ENCODE data around the gene RSBN1L. TPM values are rescaled to one million over a fixed set of nuclear protein-coding genes. Genes with fewer than 3 reads are reported as not detected.
"Not testable (repeated sequence)": the region's sequence is repeated elsewhere in the genome, so short reads cannot be mapped to it uniquely, and the experiment has no call there.

The RSBN1L gene
- 23.7 TPM for total RNA-seq

DNA sequence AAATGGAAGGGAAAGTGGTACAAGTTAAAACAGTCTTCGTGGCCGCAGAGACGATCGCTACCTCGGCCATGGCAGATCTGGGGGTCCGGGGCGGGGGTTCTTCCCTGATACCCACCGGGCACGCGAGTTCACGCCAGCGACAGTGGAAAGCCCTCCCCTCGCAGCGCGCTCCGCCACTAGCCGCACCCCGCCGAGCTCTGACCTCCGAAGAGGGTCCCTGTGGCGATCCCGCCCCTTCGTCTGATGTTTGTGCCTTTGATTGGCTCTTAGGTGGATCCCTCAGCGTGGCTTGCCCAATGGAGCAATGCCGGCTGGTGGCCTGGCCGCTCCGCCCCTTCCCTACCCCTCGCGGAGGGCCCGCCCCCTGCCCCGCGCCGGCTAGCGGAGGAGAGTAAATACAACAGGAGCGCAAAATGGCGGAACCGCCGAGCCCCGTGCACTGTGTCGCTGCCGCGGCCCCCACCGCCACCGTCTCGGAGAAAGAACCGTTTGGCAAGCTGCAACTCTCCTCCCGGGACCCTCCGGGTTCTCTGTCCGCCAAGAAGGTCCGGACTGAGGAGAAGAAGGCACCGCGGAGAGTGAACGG is at the start of gene RSBN1L:
Gene RSBN1L (plus strand): TSS at position 403 of the 586 bp plus-strand sequence. CDS start 11 bp downstream, at position 414.
- DNase-seq (ENCODE audit: low spot score) = peak; percentile 98
- ATAC-seq = peak; percentile 99
- intact Hi-C loops (cut with DNase I) = no loop called here

DNA sequence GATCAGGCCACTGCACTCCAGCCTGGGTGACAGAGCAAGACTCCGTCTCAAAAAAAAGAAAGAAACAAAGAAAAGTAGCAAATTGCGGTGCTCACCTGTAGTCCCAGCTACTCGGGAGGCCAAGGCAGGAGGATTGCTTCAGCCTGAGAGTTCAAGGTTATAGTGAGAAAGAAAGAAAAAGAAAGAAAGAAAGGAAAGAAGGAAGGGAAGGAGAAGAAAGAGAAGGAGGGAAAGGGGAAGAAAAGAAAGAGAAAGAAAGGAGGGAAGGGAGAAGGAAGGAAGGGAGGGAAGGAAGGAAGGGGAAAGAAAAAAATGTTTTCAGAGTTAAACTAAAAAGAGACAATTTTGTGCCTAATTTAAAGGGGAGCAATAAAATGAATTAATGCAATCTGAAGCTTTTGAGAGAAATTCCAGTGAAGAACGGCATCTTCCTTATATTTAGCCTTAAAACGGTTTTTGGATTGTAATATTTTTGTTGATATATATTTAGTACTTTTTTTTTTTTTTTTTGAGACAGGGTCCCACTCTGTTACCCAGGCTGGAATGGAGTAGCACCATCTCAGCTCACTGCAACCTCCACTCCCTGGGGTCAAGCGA is 47.4 kb upstream of the RSBN1L start:
- ATAC-seq (no peak), DNase-seq (ENCODE audit: low spot score) (no peak)
- intact Hi-C loops (cut with DNase I) = no loop called here

DNA sequence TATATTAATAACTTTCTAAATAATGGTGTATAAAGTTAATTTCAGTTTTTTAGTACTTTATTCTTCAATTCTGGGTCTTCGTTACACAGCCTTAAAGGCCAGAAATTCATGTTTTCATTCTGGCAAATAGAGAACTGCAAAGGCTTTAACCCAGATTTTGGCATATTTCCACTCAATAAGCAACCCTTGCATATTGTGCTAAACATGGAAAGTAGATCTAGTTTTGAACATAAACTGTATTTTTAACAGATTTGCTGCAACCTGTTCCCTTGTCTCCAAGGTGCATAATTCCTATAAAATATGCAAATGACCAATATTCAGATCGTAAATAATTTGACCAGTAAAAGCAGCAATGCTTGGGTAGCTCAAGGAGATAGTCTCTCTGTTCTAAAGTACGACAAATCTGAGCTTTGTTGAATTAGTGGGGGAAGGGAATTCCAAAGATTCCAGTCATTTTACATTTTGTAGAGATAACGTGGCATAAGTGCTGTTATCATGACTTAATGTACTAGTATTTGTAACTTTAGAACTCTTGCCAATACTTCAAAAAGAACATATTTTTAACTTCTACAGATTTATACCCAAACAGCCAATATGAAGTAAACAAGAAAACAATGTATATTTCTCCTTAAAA is 46.4 kb upstream of the RSBN1L start:
- ATAC-seq (no peak), DNase-seq (ENCODE audit: low spot score) (no peak)
- intact Hi-C loops (cut with DNase I) = loop anchor here (10.0 kb wide), 1 partner anchor 105 kb away; no protein-coding TSS in a partner anchor

DNA sequence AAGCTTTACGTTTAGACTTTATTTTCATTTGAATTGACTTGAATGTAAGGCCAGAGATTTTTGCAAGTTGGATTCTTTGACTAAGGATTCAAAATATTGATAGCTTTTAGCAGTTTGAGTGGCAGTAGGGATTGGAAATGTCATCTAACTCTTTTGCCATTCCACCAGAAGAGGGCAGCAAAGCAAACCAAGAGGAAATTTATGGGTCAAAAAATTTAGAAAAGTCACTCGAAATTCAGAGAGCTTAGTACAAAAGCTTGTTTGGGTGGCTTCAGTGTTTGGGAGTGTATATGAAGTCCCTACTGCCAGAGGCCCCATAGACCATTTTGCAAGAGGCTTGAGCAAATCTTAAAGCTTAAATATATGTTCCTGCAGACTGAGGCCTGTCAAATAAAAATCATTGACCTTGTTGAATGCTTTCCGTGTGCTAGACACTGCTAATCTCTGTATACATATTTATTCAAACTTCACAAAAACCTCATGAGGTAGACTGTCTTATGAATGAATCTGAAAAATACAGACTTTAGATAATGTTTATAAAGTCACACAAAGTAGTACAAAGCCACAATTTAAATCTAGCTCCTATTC is 44.6 kb upstream of the RSBN1L start:
- intact Hi-C loops (cut with DNase I) = loop anchor here (10.0 kb wide), 1 partner anchor 103 kb away; no protein-coding TSS in a partner anchor

DNA sequence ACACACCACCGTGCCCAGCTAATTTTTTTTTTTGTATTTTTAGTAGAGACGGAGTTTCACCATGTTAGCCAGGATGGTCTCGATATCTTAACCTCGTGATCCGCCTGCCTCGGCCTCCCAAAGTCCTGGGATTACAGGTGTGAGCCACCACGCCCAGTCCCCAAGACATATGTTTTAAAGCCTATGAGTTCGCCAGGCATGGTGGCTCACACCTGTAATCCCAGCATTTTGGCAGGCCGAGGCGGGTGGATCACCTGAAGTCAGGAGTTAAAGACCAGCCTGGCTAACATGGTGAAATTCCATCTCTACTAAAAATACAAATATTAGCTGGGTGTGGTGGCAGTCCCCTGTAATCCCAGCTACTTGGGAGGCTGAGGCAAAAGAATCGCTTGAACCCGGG is 43.4 kb upstream of the RSBN1L start:
- intact Hi-C loops (cut with DNase I) = loop anchor here (10.0 kb wide), 1 partner anchor 102 kb away; no protein-coding TSS in a partner anchor
- ATAC-seq; DNase-seq (ENCODE audit: low spot score): not testable (repeated sequence)

More for the DNA sequence above, 44.6 kb upstream of the RSBN1L start:
- ATAC-seq (peak; percentile 48), DNase-seq (ENCODE audit: low spot score) (no peak)

DNA sequence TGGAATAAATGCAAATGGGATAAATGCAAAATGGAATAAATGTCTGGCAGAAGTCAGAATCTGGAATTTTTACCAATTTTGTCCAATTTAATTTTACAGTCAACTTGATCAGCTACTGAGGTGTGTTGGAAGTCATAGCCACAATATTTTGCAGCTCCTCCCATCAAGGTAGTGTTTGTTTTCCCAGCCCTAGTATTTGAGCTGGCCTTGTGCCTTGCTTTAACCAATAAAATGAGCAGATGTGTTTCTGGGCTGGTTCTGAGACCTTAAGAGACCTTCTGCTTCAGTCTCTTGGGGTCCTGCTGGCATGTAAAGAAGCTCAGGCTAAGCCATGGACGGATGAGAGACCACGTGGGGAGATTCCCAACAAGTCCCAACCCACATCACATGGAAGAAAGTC is 42.7 kb upstream of the RSBN1L start:
- intact Hi-C loops (cut with DNase I) = loop anchor here (10.0 kb wide), 1 partner anchor 101 kb away; no protein-coding TSS in a partner anchor
- ATAC-seq (peak; percentile 24), DNase-seq (ENCODE audit: low spot score) (no peak)

DNA sequence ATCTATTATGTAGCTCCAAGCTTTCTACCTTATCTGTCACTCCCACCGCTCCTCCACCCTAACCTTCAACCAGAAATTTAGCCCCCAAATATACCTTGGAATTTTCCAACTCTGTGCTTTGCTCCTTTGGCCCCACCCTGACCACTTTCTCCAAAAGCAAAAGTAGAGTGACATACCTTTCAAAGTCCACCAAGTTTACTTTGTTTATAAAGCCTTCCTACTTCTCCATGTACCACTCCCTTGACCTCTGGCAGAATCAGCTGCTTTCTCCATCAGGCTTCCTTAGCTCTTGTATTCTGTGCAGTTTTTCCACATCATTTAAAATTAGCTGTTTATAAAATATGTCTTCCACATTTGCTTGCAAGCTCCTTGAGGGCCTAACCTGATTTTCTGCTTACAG is 40.9 kb upstream of the RSBN1L start:
- DNase-seq (ENCODE audit: low spot score) (no peak), ATAC-seq (no peak)
- intact Hi-C loops (cut with DNase I) = loop anchor here (10.0 kb wide), 1 partner anchor 99 kb away; no protein-coding TSS in a partner anchor

DNA sequence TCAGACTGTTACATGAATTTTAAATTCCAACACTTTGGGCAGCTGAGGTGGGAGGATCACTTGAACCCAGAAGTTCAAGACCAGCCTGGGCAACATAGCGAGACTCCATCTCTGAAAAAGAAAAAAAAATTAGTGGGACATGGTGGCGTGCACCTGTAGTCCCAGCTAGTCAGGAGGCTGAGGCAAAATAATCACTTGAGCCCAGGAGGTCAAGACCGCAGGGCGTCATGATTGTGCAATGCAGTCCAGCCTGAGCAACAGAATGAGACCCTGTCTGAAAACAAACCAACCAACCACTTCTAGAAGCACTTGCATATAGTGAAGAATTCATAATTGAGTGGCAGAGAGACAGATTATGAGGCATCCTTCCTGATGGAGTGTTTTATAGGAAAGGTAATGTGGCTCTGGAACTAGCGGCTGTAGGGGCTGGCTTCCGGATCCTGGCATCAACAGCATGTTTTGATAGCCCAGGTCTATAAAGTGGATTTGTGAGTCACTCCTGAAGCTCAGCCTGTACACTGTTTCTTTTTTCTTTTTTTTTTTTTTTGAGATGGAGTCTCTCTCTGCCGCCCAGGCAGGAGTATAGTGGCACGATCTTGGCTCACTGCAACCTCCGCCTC is 40.3 kb upstream of the RSBN1L start:
- ATAC-seq = no peak
- intact Hi-C loops (cut with DNase I) = loop anchor here (10.0 kb wide), 1 partner anchor 99 kb away; no protein-coding TSS in a partner anchor
- DNase-seq (ENCODE audit: low spot score) = no peak

DNA sequence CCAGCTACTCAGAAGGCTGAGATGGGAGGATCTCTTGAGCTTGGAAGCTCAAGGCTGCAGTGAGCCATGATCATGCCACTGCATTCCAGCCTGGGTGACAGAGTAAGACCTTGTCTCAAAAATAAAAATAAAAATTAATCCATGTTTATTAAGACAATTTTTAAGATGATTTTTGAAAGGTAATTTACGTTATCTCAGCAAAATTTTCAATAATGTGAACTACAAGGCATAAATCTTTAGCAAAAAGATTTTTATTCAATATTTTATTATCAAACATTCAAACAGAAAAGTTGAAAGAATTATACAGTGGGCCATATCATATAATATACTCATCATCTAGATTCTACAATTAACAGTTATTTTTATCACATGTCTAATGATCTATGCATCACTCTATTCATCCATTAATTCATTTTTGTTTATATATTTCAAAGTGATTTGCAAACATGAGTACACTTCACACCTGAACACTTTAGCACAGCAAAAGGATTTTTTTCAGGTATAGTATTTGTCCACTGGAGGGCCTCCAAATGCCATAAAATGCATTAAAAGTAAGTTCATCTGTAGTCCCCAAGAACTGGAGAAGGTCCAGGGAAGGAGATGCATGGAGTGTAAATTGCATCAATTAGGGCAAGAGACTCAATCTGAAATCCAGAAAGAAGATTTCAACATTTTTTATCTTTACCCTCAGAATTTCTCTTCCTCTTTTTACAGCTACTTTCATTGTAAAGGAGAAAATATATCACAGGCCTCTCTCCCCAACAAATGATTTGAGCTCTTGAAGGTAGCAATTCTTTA is 38.6 kb upstream of the RSBN1L start:
- intact Hi-C loops (cut with DNase I) = loop anchor here (10.0 kb wide), 1 partner anchor 97 kb away; no protein-coding TSS in a partner anchor
- DNase-seq (ENCODE audit: low spot score) (no peak), ATAC-seq (no peak)

DNA sequence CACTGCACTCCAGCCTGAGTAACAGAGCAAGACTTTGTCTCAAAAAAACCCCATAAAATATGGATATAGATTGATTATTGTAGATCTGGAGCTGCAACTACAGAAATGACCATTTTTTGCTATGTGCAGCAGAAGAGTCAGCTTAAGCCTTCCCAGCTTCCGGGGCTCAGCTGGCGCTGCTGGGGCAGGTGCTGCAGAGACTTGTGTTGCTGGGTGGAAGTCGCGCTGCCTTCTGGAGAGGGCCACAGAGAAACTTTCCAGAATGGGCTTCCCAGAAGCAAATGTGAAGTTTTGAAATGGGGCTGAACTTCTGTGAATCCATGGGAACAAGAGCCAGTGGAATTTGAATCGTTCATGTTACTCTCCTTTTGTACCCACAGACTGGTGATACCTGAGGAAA is 37.3 kb upstream of the RSBN1L start:
- intact Hi-C loops (cut with DNase I) = loop anchor here (10.0 kb wide), 1 partner anchor 96 kb away; no protein-coding TSS in a partner anchor
- ATAC-seq (no peak), DNase-seq (ENCODE audit: low spot score) (no peak)

DNA sequence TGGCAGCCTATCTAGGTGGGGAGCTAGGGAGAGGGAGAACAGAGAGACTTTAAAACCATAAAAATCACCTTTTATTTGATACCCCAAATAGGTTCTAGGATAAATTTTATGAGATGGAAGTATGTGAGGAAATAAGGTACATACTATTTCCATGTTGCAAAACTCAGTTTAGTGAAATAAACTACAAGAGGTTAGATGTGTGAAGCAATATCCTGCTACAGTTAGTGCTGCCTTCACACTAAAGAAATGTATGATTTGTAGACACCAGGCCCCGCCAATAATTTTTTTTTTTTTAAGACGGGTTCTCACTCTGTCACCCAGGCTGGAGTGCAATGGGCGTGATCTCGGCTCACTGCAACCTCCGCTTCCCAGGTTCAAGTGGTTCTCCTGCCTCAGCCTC is 34.4 kb upstream of the RSBN1L start:
- intact Hi-C loops (cut with DNase I) = no loop called here
- ATAC-seq = no peak
- DNase-seq (ENCODE audit: low spot score) = no peak

DNA sequence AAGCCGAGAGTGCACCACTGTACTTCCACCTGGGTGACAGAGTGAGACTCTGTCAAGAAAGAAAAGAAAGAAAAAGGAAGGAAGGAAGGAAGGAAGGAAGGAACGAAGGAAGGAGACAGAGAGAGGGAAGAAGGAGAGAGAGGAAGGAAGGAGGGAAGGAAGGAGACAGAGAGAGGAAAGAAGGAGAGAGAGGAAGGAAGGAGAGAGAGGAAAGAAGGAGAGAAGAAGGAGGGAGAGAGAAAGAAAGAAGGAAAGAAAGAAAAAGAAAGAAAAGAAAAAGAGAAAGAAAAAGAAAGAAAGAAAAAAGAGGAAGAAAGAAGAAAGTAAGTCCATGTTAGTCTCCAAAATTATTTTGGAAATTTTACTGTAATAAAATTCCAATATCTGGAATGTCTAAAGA is 33.4 kb upstream of the RSBN1L start:
- intact Hi-C loops (cut with DNase I) = no loop called here
- ATAC-seq (no peak), DNase-seq (ENCODE audit: low spot score) (no peak)

DNA sequence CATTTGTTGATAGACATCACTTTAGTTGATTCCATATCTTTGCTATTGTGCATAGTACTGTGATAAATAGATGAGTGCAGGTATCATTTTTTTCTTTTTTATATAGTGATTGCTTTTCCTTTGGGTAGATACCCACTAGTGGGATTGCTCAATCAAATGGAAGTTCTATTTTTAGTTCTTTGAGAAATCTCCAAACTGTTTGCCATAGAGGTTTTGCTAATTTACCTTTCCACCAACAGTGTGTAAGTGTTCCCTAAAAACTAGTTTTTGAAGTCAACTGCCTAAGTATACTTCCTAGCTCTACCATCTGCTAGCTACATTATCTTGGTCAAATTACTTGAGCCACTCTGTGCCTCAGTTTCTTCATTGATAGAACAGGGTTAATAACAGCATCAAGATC is 31.5 kb upstream of the RSBN1L start:
- intact Hi-C loops (cut with DNase I) = no loop called here

DNA sequence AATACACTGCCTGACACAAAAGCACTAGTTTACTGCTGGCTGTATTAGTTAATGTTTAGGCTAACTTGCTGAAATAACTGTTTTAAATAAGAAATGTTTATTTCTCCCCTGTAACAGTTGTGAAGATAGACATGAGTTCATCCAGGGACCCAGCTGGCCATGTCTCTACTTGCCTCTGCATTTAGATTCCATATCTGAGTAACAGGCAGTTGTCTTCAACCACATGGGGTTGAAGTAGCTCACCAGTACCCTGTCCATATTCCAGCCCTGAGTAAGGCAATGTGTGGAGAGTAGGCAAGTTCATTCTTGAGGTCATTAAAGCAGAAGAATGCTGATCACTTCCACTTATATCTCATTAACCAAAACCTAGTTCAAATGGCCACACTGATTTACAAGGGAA is 31.1 kb upstream of the RSBN1L start:
- DNase-seq (ENCODE audit: low spot score) (no peak), ATAC-seq (no peak)
- intact Hi-C loops (cut with DNase I) = no loop called here

More for the DNA sequence above, 31.5 kb upstream of the RSBN1L start:
- no peak for ATAC-seq
- DNase-seq (ENCODE audit: low spot score) = no peak

DNA sequence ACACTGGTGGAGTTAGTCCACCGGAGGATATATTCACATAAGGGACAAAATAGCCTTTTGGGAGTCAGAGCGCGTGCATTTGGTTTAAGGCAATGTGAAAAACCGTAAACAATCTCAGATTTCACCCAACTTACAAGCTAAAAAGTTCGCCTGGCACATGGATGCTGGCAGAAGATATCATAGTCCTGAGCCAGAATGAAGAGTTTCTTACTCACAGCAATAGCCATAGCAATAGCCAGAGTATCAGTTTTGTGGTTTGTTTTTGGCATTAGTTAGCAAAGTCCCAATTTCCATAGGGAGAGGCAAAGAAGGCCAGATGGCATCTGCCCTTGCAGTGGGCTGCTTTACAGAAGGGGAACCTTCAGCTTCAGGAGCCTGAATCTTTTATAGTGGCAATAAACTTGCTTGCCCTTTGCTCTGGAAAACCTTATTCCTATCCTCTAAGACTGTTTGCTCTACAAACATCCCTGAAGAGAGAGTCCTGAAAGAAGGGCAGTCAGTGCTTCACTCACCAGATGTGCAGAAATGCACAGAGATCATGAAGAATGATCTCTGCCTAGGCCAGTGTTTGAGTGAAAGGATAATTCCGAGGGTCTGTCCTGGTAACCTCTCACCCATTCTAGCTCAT is 28.7 kb upstream of the RSBN1L start:
- DNase-seq (ENCODE audit: low spot score) = no peak
- ATAC-seq = peak; percentile 58
- intact Hi-C loops (cut with DNase I) = no loop called here

DNA sequence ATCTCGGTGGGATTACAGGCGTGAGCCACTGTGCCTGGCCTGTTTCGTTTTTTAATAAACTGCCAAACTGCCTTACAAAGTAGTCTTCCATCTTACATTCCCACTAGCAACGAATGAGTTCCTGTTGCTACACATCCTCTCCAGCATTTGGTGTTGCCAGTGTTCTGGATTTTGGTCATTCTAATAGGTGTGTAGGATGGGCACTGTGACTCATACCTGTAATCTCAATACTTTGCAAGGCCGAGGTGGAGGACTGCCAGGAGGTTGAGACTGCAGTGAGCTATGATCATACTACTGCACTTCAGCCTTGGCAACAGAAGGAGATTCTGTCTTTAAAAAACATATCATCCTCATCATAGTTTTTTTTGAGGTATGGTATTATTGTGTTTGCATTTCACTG is 21.4 kb upstream of the RSBN1L start:
- ATAC-seq (no peak), DNase-seq (ENCODE audit: low spot score) (no peak)
- intact Hi-C loops (cut with DNase I) = no loop called here

DNA sequence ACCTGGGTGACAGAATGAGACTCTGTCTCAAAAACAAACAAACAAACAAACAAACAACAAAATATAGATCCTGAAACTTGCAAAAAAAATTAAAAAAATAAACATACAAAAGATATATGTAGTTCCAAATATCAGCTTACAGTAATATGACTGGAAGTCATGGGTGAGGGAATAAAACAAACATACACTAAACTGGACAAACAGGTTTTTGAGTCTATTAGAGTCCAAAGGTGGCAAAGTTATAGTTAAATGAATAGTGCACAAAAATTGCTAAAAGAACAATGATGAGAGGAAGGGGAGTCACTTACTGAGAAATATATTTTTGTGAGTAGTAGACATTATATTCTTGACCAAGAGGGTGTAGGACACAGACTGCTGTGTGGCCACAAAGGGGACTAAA is 16.7 kb upstream of the RSBN1L start:
- DNase-seq (ENCODE audit: low spot score) (no peak), ATAC-seq (no peak)
- intact Hi-C loops (cut with DNase I) = no loop called here

DNA sequence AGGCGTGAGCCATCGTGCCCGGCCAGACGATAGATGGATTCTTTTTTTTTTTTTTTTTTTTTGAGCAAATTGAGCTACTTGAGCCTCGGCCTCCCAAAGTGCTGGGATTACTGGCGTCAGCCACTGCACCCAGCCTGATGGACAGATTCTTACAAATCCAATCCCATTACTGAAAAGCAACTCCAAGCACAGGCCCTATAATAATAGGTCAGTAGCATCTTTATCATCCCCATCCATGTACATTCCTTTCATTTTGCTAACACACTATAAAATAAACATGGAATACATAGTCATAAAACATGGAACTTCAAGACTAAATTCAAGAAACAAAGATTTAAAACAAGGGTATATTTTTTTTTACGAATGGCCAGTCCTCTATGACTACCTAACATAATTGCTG is 16.0 kb upstream of the RSBN1L start:
- intact Hi-C loops (cut with DNase I) = no loop called here

More for the DNA sequence above, 16.0 kb upstream of the RSBN1L start:
- no peak for DNase-seq (ENCODE audit: low spot score)
- no peak for ATAC-seq
